ENCODE measurements around the gene GAPT.

GAPT gene

GRCh38 chr5:58491216-58491892 lies at the start of gene GAPT:
Gene GAPT (plus strand): TSS chr5:58491435. CDS start chr5:58494537, 3,102 bp downstream.
- DNase-seq, result no peak

- no peak for DNase-seq
Measured at GRCh38 chr5:58444805-58445204, 46.4 kb upstream of the GAPT start.

- no peak for DNase-seq
Measured at GRCh38 chr5:58446024-58446423, 45.2 kb upstream of the GAPT start.

GRCh38 chr5:58447226-58447625 lies 44.0 kb upstream of the GAPT start:
- DNase-seq, result no peak

- DNase-seq, result no peak
Measured at GRCh38 chr5:58450018-58450417, 41.2 kb upstream of the GAPT start.

- DNase-seq, result no peak
Measured at GRCh38 chr5:58450811-58451629, 40.2 kb upstream of the GAPT start.

- no peak for DNase-seq
Measured at GRCh38 chr5:58451732-58452565, 39.3 kb upstream of the GAPT start.

GRCh38 chr5:58452566-58453258 lies 38.5 kb upstream of the GAPT start:
- DNase-seq, result no peak

- no peak for DNase-seq
Measured at GRCh38 chr5:58453306-58453705, 37.9 kb upstream of the GAPT start.

GRCh38 chr5:58454025-58454424 lies 37.2 kb upstream of the GAPT start:
- DNase-seq, result no peak

- no peak for DNase-seq
Measured at GRCh38 chr5:58455066-58455465, 36.2 kb upstream of the GAPT start.

GRCh38 chr5:58455480-58455879 lies 35.8 kb upstream of the GAPT start:
- no peak for DNase-seq

GRCh38 chr5:58456026-58456425 lies 35.2 kb upstream of the GAPT start:
- no peak for DNase-seq

GRCh38 chr5:58456486-58456885 lies 34.7 kb upstream of the GAPT start:
- no peak for DNase-seq

- no peak for DNase-seq
Measured at GRCh38 chr5:58457050-58457449, 34.2 kb upstream of the GAPT start.

- no peak for DNase-seq
Measured at GRCh38 chr5:58458141-58458742, 33.0 kb upstream of the GAPT start.

- no peak for DNase-seq
Measured at GRCh38 chr5:58458743-58459145, 32.5 kb upstream of the GAPT start.

- peak in 7 of 14 donors; percentile 19 to 43 (median 36) for DNase-seq
Measured at GRCh38 chr5:58459146-58460001, 31.9 kb upstream of the GAPT start.

GRCh38 chr5:58460002-58460731 lies 31.1 kb upstream of the GAPT start, which contains the start of gene PLK2:
Gene PLK2 (minus strand): TSS chr5:58460086. CDS start chr5:58459959, 127 bp downstream.
- DNase-seq, result peak; percentile 62 to 92 (median 88)

- DNase-seq, result peak; percentile 47 to 94 (median 82)
Measured at GRCh38 chr5:58460732-58461286, 30.4 kb upstream of the GAPT start.

Measured in C1 segment of cervical spinal cord (tissue), 14 donors.